GM12878 (cell line): ENCODE measurements around the gene HLA-B. TPM values are rescaled to one million over a fixed set of nuclear protein-coding genes. Genes with fewer than 3 reads are reported as not detected.

Experiments used
- ASH2L ChIP-seq: fragments of 300-600, 200-600 bp; sonication (generic); IDR thresholded peaks from 2 replicates; pipeline ENCODE4 v1.6.1; 2017; ENCODE audit warnings: low read depth, mild to moderate bottlenecking, borderline replicate concordance
- BRCA1 ChIP-seq: IDR thresholded peaks from 2 replicates; pipeline ENCODE4 v1.6.1; 2011; ENCODE audit warnings: low read depth, low read length, improper control_type of control experiment
- CBX5 ChIP-seq: sonication (generic); IDR thresholded peaks from 2 replicates; pipeline ENCODE4 v1.6.1; 2016; ENCODE audit warnings: low read depth, moderate library complexity, mild to moderate bottlenecking, inconsistent platforms
- GABPA ChIP-seq: IDR thresholded peaks from 2 replicates; pipeline ENCODE4 v1.6.1; 2014; ENCODE audit warnings: antibody characterized with exemption, low read depth, mild to moderate bottlenecking, inconsistent platforms
- HDAC2 ChIP-seq: fragments of 200-600 bp; sonication (generic); IDR thresholded peaks from 2 replicates; pipeline ENCODE4 v1.6.1; 2017
- MEF2A ChIP-seq: IDR thresholded peaks from 2 replicates; pipeline ENCODE4 v1.6.1; 2011; ENCODE audit warnings: low read depth, mild to moderate bottlenecking, low read length, moderate library complexity; ENCODE audit not compliant: insufficient read depth
- NRF1 ChIP-seq: conservative IDR thresholded peaks from 2 replicates; pipeline ENCODE4 v1.6.1; 2011; ENCODE audit warnings: mild to moderate bottlenecking, low read depth, low read length, improper control_type of control experiment
- RELA ChIP-seq: fragments of 450-650 bp; IDR thresholded peaks from 2 replicates; pipeline ENCODE4 v1.8.0; 2014; ENCODE audit warnings: borderline replicate concordance; ENCODE audit not compliant: partially characterized antibody
- SUPT20H ChIP-seq: IDR thresholded peaks from 2 replicates; pipeline ENCODE4 v1.6.1; 2011; ENCODE audit warnings: low read depth, mild to moderate bottlenecking, low read length, moderate library complexity, borderline replicate concordance; ENCODE audit not compliant: control insufficient read depth
- TBL1XR1 ChIP-seq: IDR thresholded peaks from 2 replicates; pipeline ENCODE4 v1.6.1; 2012; ENCODE audit warnings: low read depth, low read length, improper control_type of control experiment
- ZBED1 ChIP-seq: IDR thresholded peaks from 2 replicates; pipeline ENCODE4 v1.6.1; 2016; ENCODE audit warnings: borderline replicate concordance
- ZNF384 ChIP-seq: IDR thresholded peaks from 2 replicates; pipeline ENCODE4 v1.6.1; 2012; ENCODE audit warnings: low read depth, mild to moderate bottlenecking, low read length, improper control_type of control experiment, borderline replicate concordance
- ZNF622 ChIP-seq: fragments of 450-650 bp; IDR thresholded peaks from 2 replicates; pipeline ENCODE4 v1.6.1; 2017; ENCODE audit warnings: mild to moderate bottlenecking, inconsistent platforms
- polyA plus RNA-seq, 11 experiments: library from polyadenylated mRNA; depleted of rRNA in 4 of 11; unstranded in 6 of 11; stranded (reverse) in 5 of 11; fragments of >200 nt; fragmentation: Nextera tagmentation in 4 of 11; fragmentation: Illumina TruSeq in 1 of 11; extraction: Ambion mirVana in 4 of 11; extraction: Trizol in 1 of 11; gene quantifications; 1 replicate in 1 of 11; 2 replicates in 10 of 11; pipeline versions ENCODE4 v1.2.1 to v1.2.3, GENCODE V29; 2011 to 2016; ENCODE audit warnings: inconsistent platforms in 2 of 11, missing spikeins in 2 of 11, low read depth in 1 of 11
- total RNA-seq, 4 experiments: library from RNA; depleted of rRNA in 3 of 4; stranded (reverse); fragments of >200 nt in 3 of 4; fragmentation: Illumina TruSeq in 1 of 4; extraction: Trizol in 1 of 4; gene quantifications; 2 replicates each; pipeline versions ENCODE4 v1.2.1 to v1.2.3, GENCODE V29; 2013 to 2021
- TF ChIP-seq, protein P1 (sequence below): IDR thresholded peaks from 2 replicates; pipeline ENCODE4 v1.6.1; 2011; ENCODE audit warnings: borderline replicate concordance, low read depth, mild to moderate bottlenecking, moderate library complexity, low read length; ENCODE audit not compliant: insufficient read depth, poor library complexity, severe bottlenecking
- TF ChIP-seq, protein P2 (sequence below), 3 experiments: IDR thresholded peaks in 2 of 3; conservative IDR thresholded peaks in 1 of 3; 2 replicates each; pipeline ENCODE4 v1.5.1; 2011; ENCODE audit warnings: low read depth in 3 of 3, low read length in 3 of 3, mild to moderate bottlenecking in 3 of 3, control low read depth in 2 of 3, moderate library complexity in 2 of 3, inconsistent platforms in 1 of 3, mixed read lengths in 1 of 3; ENCODE audit not compliant: control insufficient read depth in 2 of 3, insufficient read depth in 1 of 3; ENCODE audit errors: extremely low read depth in 1 of 3
- TF ChIP-seq, protein P3 (sequence below): fragments of 450-650 bp; IDR thresholded peaks from 2 replicates; pipeline ENCODE4 v1.6.1; 2014; ENCODE audit warnings: mild to moderate bottlenecking
- TF ChIP-seq, protein P4 (sequence below): fragments of 150-350 bp; IDR thresholded peaks from 2 replicates; pipeline ENCODE4 v1.6.1; 2016; ENCODE audit warnings: low read depth, low read length
- TF ChIP-seq, protein P5 (sequence below): fragments of 450-650 bp; IDR thresholded peaks from 2 replicates; pipeline ENCODE4 v1.6.1; 2017; ENCODE audit warnings: antibody characterized with exemption, mild to moderate bottlenecking, moderate library complexity

The HLA-B gene
- total and polyA plus RNA-seq, 10 of the 15 experiments (the other 5 are each of a cell fraction or from before 2014, with no cell fraction given) = 820 to 5,128 (median 3,370) TPM

DNA sequence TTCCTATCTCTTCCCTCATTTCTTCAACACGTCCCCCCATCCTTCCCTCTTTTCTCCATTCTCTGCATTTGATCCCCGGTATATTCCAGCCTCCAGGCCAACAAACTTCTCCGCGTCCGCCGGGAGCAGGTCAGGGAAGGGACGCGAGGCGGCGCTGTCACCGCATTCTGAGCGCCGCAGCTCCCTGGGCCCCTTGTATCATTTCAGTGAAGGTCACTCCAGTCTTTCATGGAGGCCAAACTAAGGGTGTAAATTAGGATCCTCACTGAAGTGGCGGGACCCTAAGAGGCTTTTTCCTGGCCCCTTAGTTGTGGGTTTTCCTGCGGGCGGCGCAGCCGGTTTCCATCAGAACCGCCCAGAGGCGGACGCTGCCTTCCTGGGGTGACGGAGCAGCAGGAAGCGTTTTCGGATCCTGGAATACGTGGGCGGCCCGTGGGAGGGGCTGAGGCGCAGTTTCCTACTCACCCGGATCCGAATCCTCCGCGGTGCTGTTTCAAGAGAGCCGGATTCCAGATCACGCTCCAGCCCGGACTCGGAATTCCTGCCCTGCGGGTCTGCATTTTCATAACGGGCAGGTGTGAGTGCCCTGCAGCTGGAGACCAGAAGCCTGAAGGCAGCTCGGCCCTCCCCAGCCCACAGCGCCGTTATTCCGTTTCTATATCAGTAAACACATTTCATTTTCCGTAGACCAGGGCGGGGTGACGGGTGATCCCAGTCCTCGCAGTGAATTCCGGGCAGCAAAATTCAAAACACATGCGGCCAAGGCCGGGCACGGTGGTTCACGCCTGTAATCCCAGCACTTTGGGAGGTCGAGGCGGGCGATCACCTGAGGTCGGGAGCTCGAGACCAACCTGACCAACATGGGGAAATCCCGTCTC, 42.8 kb upstream of the HLA-B start (continued):
- TF ChIP-seq TBL1XR1 (no peak), CBX5 (no peak), ZNF384 (peak; percentile 41; the same call in 1 of the 2 replicates), SUPT20H (no peak), MEF2A (no peak), NRF1 (no peak), ZBED1 (no peak), HDAC2 (no peak), GABPA (no peak), ASH2L (no peak), BRCA1 (no peak), RELA (no peak), ZNF622 (no peak)
- TF ChIP-seq, protein P1, sequence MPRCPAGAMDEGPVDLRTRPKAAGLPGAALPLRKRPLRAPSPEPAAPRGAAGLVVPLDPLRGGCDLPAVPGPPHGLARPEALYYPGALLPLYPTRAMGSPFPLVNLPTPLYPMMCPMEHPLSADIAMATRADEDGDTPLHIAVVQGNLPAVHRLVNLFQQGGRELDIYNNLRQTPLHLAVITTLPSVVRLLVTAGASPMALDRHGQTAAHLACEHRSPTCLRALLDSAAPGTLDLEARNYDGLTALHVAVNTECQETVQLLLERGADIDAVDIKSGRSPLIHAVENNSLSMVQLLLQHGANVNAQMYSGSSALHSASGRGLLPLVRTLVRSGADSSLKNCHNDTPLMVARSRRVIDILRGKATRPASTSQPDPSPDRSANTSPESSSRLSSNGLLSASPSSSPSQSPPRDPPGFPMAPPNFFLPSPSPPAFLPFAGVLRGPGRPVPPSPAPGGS = no peak
- TF ChIP-seq, protein P2, sequence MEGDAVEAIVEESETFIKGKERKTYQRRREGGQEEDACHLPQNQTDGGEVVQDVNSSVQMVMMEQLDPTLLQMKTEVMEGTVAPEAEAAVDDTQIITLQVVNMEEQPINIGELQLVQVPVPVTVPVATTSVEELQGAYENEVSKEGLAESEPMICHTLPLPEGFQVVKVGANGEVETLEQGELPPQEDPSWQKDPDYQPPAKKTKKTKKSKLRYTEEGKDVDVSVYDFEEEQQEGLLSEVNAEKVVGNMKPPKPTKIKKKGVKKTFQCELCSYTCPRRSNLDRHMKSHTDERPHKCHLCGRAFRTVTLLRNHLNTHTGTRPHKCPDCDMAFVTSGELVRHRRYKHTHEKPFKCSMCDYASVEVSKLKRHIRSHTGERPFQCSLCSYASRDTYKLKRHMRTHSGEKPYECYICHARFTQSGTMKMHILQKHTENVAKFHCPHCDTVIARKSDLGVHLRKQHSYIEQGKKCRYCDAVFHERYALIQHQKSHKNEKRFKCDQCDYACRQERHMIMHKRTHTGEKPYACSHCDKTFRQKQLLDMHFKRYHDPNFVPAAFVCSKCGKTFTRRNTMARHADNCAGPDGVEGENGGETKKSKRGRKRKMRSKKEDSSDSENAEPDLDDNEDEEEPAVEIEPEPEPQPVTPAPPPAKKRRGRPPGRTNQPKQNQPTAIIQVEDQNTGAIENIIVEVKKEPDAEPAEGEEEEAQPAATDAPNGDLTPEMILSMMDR (IDR thresholded peaks at IDR 0.05 in 2 of 3, conservative IDR thresholded peaks at IDR 0.05 in 1 of 3; ENCODE audit: control insufficient read depth in 2 of 3, extremely low read depth in 1 of 3, insufficient read depth in 1 of 3, low read depth in 3 of 3, low read length in 3 of 3) = peak; percentile 94 to 99 (median 98); a peak in 5 of 6 replicates
- TF ChIP-seq, protein P3, sequence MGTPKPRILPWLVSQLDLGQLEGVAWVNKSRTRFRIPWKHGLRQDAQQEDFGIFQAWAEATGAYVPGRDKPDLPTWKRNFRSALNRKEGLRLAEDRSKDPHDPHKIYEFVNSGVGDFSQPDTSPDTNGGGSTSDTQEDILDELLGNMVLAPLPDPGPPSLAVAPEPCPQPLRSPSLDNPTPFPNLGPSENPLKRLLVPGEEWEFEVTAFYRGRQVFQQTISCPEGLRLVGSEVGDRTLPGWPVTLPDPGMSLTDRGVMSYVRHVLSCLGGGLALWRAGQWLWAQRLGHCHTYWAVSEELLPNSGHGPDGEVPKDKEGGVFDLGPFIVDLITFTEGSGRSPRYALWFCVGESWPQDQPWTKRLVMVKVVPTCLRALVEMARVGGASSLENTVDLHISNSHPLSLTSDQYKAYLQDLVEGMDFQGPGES = no peak
- TF ChIP-seq, protein P4, sequence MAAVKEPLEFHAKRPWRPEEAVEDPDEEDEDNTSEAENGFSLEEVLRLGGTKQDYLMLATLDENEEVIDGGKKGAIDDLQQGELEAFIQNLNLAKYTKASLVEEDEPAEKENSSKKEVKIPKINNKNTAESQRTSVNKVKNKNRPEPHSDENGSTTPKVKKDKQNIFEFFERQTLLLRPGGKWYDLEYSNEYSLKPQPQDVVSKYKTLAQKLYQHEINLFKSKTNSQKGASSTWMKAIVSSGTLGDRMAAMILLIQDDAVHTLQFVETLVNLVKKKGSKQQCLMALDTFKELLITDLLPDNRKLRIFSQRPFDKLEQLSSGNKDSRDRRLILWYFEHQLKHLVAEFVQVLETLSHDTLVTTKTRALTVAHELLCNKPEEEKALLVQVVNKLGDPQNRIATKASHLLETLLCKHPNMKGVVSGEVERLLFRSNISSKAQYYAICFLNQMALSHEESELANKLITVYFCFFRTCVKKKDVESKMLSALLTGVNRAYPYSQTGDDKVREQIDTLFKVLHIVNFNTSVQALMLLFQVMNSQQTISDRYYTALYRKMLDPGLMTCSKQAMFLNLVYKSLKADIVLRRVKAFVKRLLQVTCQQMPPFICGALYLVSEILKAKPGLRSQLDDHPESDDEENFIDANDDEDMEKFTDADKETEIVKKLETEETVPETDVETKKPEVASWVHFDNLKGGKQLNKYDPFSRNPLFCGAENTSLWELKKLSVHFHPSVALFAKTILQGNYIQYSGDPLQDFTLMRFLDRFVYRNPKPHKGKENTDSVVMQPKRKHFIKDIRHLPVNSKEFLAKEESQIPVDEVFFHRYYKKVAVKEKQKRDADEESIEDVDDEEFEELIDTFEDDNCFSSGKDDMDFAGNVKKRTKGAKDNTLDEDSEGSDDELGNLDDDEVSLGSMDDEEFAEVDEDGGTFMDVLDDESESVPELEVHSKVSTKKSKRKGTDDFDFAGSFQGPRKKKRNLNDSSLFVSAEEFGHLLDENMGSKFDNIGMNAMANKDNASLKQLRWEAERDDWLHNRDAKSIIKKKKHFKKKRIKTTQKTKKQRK = no peak
- TF ChIP-seq, protein P5, sequence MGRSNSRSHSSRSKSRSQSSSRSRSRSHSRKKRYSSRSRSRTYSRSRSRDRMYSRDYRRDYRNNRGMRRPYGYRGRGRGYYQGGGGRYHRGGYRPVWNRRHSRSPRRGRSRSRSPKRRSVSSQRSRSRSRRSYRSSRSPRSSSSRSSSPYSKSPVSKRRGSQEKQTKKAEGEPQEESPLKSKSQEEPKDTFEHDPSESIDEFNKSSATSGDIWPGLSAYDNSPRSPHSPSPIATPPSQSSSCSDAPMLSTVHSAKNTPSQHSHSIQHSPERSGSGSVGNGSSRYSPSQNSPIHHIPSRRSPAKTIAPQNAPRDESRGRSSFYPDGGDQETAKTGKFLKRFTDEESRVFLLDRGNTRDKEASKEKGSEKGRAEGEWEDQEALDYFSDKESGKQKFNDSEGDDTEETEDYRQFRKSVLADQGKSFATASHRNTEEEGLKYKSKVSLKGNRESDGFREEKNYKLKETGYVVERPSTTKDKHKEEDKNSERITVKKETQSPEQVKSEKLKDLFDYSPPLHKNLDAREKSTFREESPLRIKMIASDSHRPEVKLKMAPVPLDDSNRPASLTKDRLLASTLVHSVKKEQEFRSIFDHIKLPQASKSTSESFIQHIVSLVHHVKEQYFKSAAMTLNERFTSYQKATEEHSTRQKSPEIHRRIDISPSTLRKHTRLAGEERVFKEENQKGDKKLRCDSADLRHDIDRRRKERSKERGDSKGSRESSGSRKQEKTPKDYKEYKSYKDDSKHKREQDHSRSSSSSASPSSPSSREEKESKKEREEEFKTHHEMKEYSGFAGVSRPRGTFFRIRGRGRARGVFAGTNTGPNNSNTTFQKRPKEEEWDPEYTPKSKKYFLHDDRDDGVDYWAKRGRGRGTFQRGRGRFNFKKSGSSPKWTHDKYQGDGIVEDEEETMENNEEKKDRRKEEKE = no peak
